Central memory CD8-positive, alpha-beta T cell (primary cell): ENCODE data around the gene IL1RAPL1.

Experiments
- ATAC-seq: fragments of 150-1000 bp; cut with Tn5 transposase; replicated peaks from 2 replicates; pipeline ENCODE4 v1.10.0; 2022; ENCODE audit warnings: mild to moderate bottlenecking, moderate FRiP score, moderate number of reproducible peaks; ENCODE audit not compliant: poor library complexity, severe bottlenecking; ENCODE audit errors: extremely low read depth
- DNase-seq, 2 donors: peaks; one replicate each; pipeline ENCODE4 v3.0.0; 2021; ENCODE audit warnings: low spot score in 2 of 2
- H3K27ac Mint-ChIP-seq: one replicate; pipeline ENCODE4 v1.8.0; 2022; ENCODE audit warnings: low read depth, mild to moderate bottlenecking, moderate library complexity, mixed read lengths
- H3K27me3 Mint-ChIP-seq: one replicate; pipeline ENCODE4 v1.8.0; 2022; ENCODE audit warnings: mixed read lengths
- H3K36me3 Mint-ChIP-seq: one replicate; pipeline ENCODE4 v1.8.0; 2022; ENCODE audit warnings: mild to moderate bottlenecking, moderate library complexity, mixed read lengths; ENCODE audit not compliant: insufficient read depth
- H3K4me1 Mint-ChIP-seq: one replicate; pipeline ENCODE4 v1.8.0; 2022; ENCODE audit warnings: mixed read lengths
- H3K4me3 Mint-ChIP-seq: one replicate; pipeline ENCODE4 v1.8.0; 2022; ENCODE audit warnings: mild to moderate bottlenecking, moderate library complexity, mixed read lengths
- H3K9me3 Mint-ChIP-seq: one replicate; pipeline ENCODE4 v1.8.0; 2022; ENCODE audit warnings: mixed read lengths

Gene IL1RAPL1

DNA sequence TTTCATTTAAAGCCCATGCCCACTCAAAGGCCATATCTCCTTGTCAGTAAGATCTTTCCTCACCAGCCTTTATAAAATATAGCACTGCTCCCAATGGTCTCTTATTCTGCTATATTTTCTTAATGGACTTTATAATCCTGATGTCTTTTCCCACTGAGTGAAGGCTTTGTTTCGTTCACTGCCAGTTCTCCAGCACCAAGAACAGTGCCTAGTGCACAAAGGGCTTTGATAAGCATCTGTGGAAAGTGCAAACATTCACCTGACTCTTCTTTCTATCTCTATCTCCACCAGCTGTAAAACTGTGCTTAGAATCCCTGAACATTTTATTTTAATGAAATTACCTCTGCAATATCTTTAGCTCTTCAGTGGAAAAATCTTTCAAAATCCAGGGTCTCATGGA lies 1054.2 kb downstream of the IL1RAPL1 start:
- Mint-ChIP-seq H3K27ac (no peak overlapping the region), H3K36me3 (no peaks in the 10 kb centered on the region), H3K27me3 (no peaks in the 10 kb centered on the region), H3K4me1 (no peaks in the 10 kb centered on the region), H3K4me3 (no peak overlapping the region), H3K9me3 (peaks cover 5% of the 10 kb centered on the region)
- DNase-seq (no peak), ATAC-seq (no peak)

DNA sequence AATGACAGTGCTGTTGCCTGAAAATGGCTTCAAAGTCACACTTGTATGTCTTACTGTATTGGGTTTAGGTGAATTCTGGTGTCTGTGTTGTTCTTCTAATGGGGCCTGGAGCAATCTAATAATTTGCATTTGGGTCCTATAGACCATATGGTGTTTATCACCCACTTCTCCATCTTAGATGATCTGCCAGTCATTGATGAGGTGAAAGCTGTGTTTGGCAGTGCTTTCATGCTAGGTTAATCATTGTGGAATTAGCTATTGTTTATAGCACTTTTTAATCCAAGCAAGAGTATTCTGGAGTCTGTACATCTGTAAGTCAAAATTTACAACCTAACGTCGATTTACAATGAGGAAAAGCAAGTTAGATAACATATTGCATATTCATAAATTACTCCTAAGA lies 1055.9 kb downstream of the IL1RAPL1 start:
- Mint-ChIP-seq H3K9me3 (peaks cover 5% of the 10 kb centered on the region), H3K4me3 (no peak overlapping the region), H3K36me3 (no peaks in the 10 kb centered on the region), H3K27me3 (no peaks in the 10 kb centered on the region), H3K27ac (no peak overlapping the region), H3K4me1 (no peaks in the 10 kb centered on the region)
- DNase-seq, result no peak
- no peak for ATAC-seq

DNA sequence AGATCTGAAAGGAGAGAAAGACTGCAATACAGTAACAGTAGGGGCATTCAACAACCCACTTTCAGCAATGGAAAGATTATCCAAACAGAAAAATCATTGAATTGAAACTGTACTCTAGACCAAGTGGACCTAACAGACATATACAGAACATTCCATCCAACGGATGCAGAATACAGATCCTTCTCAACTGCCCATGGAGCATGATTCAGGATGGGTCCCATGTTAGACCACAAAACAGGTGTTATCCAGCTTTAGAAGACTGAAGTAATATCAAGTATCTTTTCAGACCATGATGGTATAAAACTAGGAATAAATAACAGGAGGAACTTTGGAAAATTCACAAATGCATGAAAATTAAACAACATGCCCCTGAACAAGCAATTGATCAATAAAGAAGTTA lies 1060.9 kb downstream of the IL1RAPL1 start:
- no peaks in the 10 kb centered on the region for H3K4me1 Mint-ChIP-seq

DNA sequence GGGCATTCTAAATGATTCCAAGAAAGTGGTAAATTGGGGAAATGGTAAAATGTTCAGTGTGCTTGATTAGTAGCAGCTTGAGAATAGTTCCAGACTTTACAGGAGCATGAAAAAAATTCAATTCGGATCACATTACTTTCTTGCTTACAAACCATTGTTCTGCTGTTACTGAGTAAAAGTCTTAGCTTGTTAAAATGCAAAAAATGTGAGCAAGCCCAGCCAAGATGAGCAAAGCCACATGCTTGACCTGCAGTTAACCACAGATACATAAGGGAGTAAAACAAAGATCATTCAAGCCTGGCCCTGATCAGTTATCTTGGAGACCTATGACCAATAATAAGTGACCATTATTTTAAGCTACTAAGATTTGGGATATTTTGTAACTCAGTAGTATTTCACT lies 1065.2 kb downstream of the IL1RAPL1 start:
- H3K4me1 Mint-ChIP-seq, result no peaks in the 10 kb centered on the region
- no peaks in the 10 kb centered on the region for H3K36me3 Mint-ChIP-seq
- H3K27ac Mint-ChIP-seq, result no peak overlapping the region
- ATAC-seq, result no peak
- H3K4me3 Mint-ChIP-seq, result no peak overlapping the region
- DNase-seq, result no peak
- H3K27me3 Mint-ChIP-seq, result no peaks in the 10 kb centered on the region
- H3K9me3 Mint-ChIP-seq, result peaks cover 6% of the 10 kb centered on the region

More for the DNA sequence above, 1060.9 kb downstream of the IL1RAPL1 start:
- no peak overlapping the region for H3K4me3 Mint-ChIP-seq
- peaks cover 6% of the 10 kb centered on the region for H3K9me3 Mint-ChIP-seq
- no peak overlapping the region for H3K27ac Mint-ChIP-seq
- ATAC-seq, result no peak
- DNase-seq, result no peak
- H3K27me3 Mint-ChIP-seq, result no peaks in the 10 kb centered on the region
- H3K36me3 Mint-ChIP-seq, result no peaks in the 10 kb centered on the region

DNA sequence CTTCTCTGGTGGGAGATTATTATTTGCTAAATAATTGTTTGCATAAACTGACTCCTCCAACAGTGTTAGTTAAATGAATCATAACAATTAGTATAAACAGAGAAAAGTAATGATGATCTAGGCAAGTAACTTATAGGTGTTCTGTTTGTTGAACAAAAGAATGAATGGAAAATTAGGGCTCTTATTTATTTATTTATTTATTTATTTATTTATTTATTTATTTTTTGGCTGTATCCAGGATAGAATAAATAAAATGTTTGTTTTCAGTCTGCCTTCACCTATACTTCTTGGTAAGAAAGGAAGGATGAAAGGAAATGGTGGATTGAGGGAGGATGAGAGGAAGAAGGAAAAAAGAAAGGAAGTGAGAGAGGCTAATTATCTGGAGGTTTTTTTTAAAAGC lies 1066.5 kb downstream of the IL1RAPL1 start:
- ATAC-seq, result no peak
- Mint-ChIP-seq H3K27me3 (no peaks in the 10 kb centered on the region), H3K36me3 (no peaks in the 10 kb centered on the region), H3K4me3 (no peak overlapping the region), H3K4me1 (no peaks in the 10 kb centered on the region), H3K27ac (no peak overlapping the region), H3K9me3 (peaks cover 1% of the 10 kb centered on the region)
- DNase-seq, result no peak

DNA sequence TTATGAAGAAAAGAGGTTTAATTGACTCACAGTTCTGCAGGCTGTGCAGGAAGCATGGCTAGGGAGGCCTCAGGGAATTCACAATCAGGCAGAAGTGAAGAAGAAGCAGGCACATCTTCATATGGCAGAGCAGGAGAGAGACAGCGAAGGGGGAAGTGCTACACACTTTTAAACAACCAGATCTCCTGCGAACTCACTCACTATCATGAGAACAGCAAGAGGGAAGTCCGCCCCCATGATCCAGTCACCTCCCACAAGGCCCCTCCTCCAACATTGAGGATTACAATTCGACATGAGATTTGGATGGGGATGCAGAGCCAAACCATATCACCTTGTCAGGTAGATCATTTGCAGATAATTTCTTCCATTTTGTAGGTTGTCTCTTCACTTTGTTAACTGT lies 1072.7 kb downstream of the IL1RAPL1 start:
- ATAC-seq (no peak), DNase-seq (no peak)
- Mint-ChIP-seq H3K27ac (no peak overlapping the region), H3K9me3 (peaks cover 9% of the 10 kb centered on the region), H3K36me3 (no peaks in the 10 kb centered on the region), H3K4me3 (no peak overlapping the region), H3K27me3 (no peaks in the 10 kb centered on the region), H3K4me1 (no peaks in the 10 kb centered on the region)

DNA sequence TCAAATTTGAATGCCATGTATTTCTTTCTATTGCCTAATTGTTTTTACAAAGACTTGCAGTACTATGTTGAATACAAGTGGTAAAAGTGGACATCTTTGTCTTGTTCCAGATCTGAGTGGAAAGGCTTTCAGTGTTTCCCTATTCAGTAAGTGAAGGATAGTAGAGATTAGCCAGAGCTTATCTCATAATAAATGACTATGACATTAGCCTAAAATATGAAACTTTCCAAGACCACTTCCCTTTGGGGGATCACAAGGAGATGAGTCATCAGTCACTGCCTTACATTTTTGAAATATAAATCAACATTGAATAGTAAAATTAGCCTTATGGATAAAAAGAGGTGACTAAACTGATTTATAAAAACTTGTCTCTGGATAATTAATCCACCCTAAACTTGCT lies 1074.0 kb downstream of the IL1RAPL1 start:
- H3K4me3 Mint-ChIP-seq, result no peak overlapping the region
- peaks cover 9% of the 10 kb centered on the region for H3K9me3 Mint-ChIP-seq
- H3K4me1 Mint-ChIP-seq, result no peaks in the 10 kb centered on the region
- DNase-seq (no peak), ATAC-seq (no peak)
- H3K27ac Mint-ChIP-seq, result no peak overlapping the region
- H3K27me3 Mint-ChIP-seq, result no peaks in the 10 kb centered on the region
- no peaks in the 10 kb centered on the region for H3K36me3 Mint-ChIP-seq

DNA sequence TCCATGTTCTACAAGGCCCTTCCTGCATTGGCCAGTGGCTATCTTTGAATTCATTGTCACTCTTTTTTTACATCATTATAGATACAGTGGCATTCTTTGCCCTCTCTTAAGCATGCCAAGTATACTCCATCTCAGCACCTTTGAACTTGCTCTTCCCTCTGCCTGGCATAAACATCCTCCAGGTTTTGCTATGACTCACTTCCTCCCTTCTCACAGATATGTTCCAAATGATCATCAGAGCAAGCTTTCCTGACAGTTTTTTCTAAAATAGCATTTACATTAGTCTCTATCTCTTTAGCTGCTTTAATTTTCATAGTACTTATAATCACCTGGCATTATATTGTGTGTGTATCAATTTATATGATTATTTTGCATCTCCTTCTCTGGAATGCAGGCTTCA lies 1074.9 kb downstream of the IL1RAPL1 start:
- Mint-ChIP-seq H3K36me3 (no peaks in the 10 kb centered on the region), H3K9me3 (peaks cover 9% of the 10 kb centered on the region), H3K4me1 (no peaks in the 10 kb centered on the region), H3K27me3 (no peaks in the 10 kb centered on the region), H3K4me3 (no peak overlapping the region), H3K27ac (no peak overlapping the region)
- no peak for DNase-seq
- ATAC-seq, result no peak

DNA sequence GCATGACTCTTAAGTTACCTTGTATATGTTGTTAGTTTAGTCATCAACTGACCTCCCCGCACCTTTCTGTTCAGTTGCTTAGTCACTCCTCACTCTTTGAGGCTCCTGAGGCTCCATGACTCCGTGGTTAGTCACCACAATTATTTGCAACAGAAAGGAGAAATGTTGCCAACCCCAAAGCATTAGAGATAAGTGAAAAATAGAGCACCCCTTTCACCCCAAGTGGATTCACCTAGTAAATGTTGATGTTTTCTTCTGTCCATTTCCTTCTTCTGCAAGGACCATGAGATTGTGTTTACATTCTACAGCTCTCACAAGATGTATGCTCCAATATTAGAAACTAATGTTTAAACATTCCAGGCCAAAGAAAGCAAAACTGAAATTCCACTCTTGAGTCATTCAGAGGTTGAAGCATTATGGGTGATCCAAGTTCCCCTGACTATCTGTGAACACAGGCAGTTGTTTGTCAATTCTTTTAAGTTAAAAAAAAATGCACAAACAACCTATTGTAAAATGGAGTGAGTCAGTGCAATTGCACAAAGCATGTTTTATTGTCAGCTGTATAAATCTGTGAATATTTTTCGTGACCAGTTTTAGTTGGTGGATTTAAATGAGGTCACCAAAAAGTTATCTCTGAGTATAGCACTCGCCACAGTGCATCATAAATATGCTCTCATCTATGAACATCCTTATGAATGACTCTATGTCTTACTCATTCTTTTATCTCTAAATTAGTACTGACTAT lies 1075.7 kb downstream of the IL1RAPL1 start:
- H3K27ac Mint-ChIP-seq, result no peak overlapping the region
- no peaks in the 10 kb centered on the region for H3K27me3 Mint-ChIP-seq
- H3K9me3 Mint-ChIP-seq, result peaks cover 9% of the 10 kb centered on the region
- H3K4me3 Mint-ChIP-seq, result no peak overlapping the region
- H3K4me1 Mint-ChIP-seq, result no peaks in the 10 kb centered on the region
- H3K36me3 Mint-ChIP-seq, result no peaks in the 10 kb centered on the region
- DNase-seq (no peak), ATAC-seq (no peak)

DNA sequence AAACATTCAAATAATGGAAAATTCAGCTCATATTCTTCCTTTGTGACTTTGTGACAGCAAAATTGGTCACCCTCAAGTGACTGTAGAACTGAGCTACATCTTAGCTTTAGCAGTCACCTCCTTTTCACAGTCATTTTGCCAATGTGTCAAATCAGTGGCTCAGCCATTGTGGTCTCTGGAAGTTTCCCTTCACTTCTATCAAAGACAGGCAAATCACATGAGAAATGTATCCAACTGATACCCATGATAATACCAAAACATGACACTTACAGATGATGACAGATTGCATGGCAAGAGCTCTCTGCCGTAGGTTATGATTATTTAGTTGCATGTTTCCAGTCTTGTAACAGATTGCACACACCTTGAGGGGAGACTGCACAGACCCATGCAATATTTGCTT lies 1078.3 kb downstream of the IL1RAPL1 start:
- Mint-ChIP-seq H3K36me3 (no peaks in the 10 kb centered on the region), H3K4me3 (no peak overlapping the region), H3K9me3 (peaks cover 9% of the 10 kb centered on the region), H3K27ac (no peak overlapping the region), H3K4me1 (no peaks in the 10 kb centered on the region), H3K27me3 (no peaks in the 10 kb centered on the region)
- no peak for DNase-seq
- ATAC-seq, result no peak

DNA sequence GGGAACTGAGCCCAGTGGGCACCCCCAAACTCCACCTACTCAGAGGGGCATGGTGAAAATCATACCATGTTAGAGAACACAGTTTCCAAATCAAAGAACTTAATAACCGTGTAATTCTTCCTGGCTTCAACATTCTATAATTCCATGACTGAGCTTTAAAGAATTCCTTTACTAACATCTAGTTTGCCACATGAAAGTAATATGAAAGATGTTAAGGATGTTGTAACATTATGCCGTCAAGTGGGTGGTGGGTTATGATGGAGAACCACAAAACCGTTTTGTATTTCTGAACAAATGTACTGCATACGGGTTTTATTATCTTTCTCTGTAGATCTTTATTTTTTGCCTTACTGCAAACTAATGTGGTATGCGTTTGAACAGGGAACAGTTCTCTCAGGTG lies 1079.1 kb downstream of the IL1RAPL1 start:
- DNase-seq, result no peak
- H3K4me3 Mint-ChIP-seq, result no peak overlapping the region
- no peaks in the 10 kb centered on the region for H3K27me3 Mint-ChIP-seq
- ATAC-seq, result no peak
- H3K4me1 Mint-ChIP-seq, result no peaks in the 10 kb centered on the region
- peaks cover 9% of the 10 kb centered on the region for H3K9me3 Mint-ChIP-seq
- H3K36me3 Mint-ChIP-seq, result no peaks in the 10 kb centered on the region
- H3K27ac Mint-ChIP-seq, result no peak overlapping the region

DNA sequence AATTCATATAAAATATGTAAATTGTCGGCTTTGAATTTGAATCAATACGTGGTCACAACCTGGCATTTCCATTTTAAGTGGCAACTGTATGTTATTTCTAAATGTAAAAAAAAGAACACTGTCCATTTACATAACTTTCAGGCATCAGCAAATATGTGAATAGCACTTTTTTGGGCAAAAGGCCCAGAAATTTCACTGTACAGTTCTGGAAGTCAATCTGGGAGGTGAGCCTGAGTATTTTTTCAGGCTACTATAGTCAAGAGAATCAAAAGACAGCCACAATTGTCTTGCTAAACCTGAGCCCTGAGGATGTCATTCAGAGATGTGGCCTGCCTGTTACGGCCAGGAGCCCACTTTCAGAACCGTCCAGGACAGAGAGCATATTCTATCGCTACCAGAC lies 1084.2 kb downstream of the IL1RAPL1 start:
- H3K4me3 Mint-ChIP-seq, result no peak overlapping the region
- ATAC-seq (no peak), DNase-seq (no peak)
- H3K36me3 Mint-ChIP-seq, result no peaks in the 10 kb centered on the region
- H3K27ac Mint-ChIP-seq, result no peak overlapping the region
- H3K27me3 Mint-ChIP-seq, result no peaks in the 10 kb centered on the region
- no peaks in the 10 kb centered on the region for H3K9me3 Mint-ChIP-seq
- no peaks in the 10 kb centered on the region for H3K4me1 Mint-ChIP-seq

DNA sequence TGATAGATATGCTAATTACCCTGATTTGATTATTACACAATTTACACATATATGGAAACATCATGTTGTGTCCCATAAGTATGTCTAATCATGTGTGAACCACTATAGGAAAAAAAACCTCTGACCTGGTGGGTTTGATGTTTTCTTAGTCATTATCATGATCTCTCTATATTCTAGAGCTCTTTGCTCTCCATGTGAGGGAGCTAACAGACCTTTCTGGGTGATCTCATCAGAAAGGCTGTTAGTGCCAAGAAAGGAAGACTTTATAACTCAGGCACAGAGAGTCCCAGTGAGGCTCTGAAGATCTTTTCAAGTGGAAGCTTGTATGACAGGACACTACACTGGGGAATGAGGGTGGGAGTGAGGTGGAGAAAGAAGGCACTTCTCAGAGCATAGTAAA lies 1100.4 kb downstream of the IL1RAPL1 start:
- peaks cover 10% of the 10 kb centered on the region for H3K9me3 Mint-ChIP-seq

More for the DNA sequence above, 1100.4 kb downstream of the IL1RAPL1 start:
- DNase-seq (no peak), ATAC-seq (no peak)
- Mint-ChIP-seq H3K27me3 (no peaks in the 10 kb centered on the region), H3K4me1 (no peaks in the 10 kb centered on the region), H3K27ac (no peak overlapping the region), H3K36me3 (no peaks in the 10 kb centered on the region), H3K4me3 (no peak overlapping the region)
